Measurements from ENCODE around the gene NTPCR.

DNA sequence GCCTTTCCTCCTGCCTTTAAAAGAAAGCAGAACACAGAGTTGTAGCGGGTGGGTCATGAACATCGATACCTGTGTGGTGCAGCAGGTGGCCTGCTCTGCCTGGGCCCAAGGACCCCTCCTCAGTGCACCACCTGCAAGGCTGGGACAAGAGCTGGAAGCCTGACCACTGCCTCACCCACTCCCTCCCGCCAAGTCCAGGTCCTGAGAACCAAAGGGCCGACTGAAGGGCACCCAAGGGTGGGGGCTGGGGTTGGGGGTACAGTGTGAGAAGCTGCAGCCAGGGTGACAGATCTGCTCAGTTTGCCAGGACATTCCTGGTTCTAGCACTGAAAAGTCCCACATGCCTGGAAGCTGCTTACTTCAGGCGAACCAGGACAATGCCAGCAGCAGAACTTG, 36.1 kb downstream of the NTPCR start:
- TF ChIP-seq CTCF (IDR thresholded peaks at IDR 0.05): no peak
- no peak for TF ChIP-seq EP300 (IDR thresholded peaks at IDR 0.05)
